Measurements from ENCODE around the gene TENM4. TPM values are rescaled to one million over a fixed set of nuclear protein-coding genes. Genes with fewer than 3 reads are reported as not detected.

The TENM4 gene
- total RNA-seq, 4 donors from 2014 or later: 31.4 to 44.5 (median 38.0) TPM

GRCh38 chr11:78655561-78655960, 785.3 kb downstream of the TENM4 start:
- 96% methylated on average over 5 of the region's 5 CpGs for WGBS
- TF ChIP-seq POLR2A (IDR thresholded peaks at IDR 0.05) (no peak), CTCF (IDR thresholded peaks at IDR 0.05) (no peak), POLR2AphosphoS5 (IDR thresholded peaks at IDR 0.05) (no peak), EP300 (IDR thresholded peaks at IDR 0.05) (no peak)
- Histone ChIP-seq H3K27ac (no peak overlapping the region), H3K9me3 (no peaks in the 10 kb centered on the region), H3K27me3 (no peaks in the 10 kb centered on the region), H3K4me3 (no peak overlapping the region), H3K4me1 (peaks cover 15% of the 10 kb centered on the region), H3K36me3 (no peaks in the 10 kb centered on the region)
- DNase-seq (ENCODE audit: low spot score in 2 of 2): no peak

GRCh38 chr11:78654866-78655265, 786.0 kb downstream of the TENM4 start:
- 90% methylated on average over 5 of the region's 5 CpGs for WGBS
- H3K27ac ChIP-seq: no peak overlapping the region
- H3K36me3 ChIP-seq: no peaks in the 10 kb centered on the region
- H3K4me3 ChIP-seq: no peak overlapping the region
- peaks cover 10% of the 10 kb centered on the region for H3K4me1 ChIP-seq
- H3K27me3 ChIP-seq: no peaks in the 10 kb centered on the region
- no peaks in the 10 kb centered on the region for H3K9me3 ChIP-seq
- TF ChIP-seq CTCF (IDR thresholded peaks at IDR 0.05): no peak
- no peak for DNase-seq (ENCODE audit: low spot score in 2 of 2)

- 85% methylated on average over 3 of the region's 3 CpGs for WGBS
- no peaks in the 10 kb centered on the region for H3K27me3 ChIP-seq
- no peaks in the 10 kb centered on the region for H3K9me3 ChIP-seq
- H3K36me3 ChIP-seq: no peaks in the 10 kb centered on the region
- no peak overlapping the region for H3K27ac ChIP-seq
- DNase-seq (ENCODE audit: low spot score in 2 of 2): no peak
- TF ChIP-seq EP300 (IDR thresholded peaks at IDR 0.05) (no peak), POLR2A (IDR thresholded peaks at IDR 0.05) (no peak), CTCF (IDR thresholded peaks at IDR 0.05) (no peak)
- peaks cover 6% of the 10 kb centered on the region for H3K4me1 ChIP-seq
- H3K4me3 ChIP-seq: no peak overlapping the region
Observed at GRCh38 chr11:78654071-78654470, 786.8 kb downstream of the TENM4 start.

- 73% methylated on average over 8 of the region's 11 CpGs for WGBS
- Histone ChIP-seq H3K36me3 (no peaks in the 10 kb centered on the region), H3K27ac (no peak overlapping the region), H3K4me3 (no peak overlapping the region), H3K9me3 (no peaks in the 10 kb centered on the region), H3K4me1 (peaks cover 7% of the 10 kb centered on the region), H3K27me3 (no peaks in the 10 kb centered on the region)
- no peak for TF ChIP-seq POLR2A (IDR thresholded peaks at IDR 0.05)
- TF ChIP-seq EP300 (IDR thresholded peaks at IDR 0.05): no peak
- TF ChIP-seq CTCF (IDR thresholded peaks at IDR 0.05): no peak
- no peak for TF ChIP-seq POLR2AphosphoS5 (IDR thresholded peaks at IDR 0.05)
- no peak for DNase-seq (ENCODE audit: low spot score in 2 of 2)
Observed at GRCh38 chr11:78653294-78653909, 787.4 kb downstream of the TENM4 start.

GRCh38 chr11:78652843-78653239, 788.0 kb downstream of the TENM4 start:
- TF ChIP-seq POLR2AphosphoS5 (IDR thresholded peaks at IDR 0.05) (no peak), CTCF (IDR thresholded peaks at IDR 0.05) (no peak), POLR2A (IDR thresholded peaks at IDR 0.05) (no peak), EP300 (IDR thresholded peaks at IDR 0.05) (no peak)
- H3K27ac ChIP-seq: no peak overlapping the region
- H3K27me3 ChIP-seq: no peaks in the 10 kb centered on the region
- H3K36me3 ChIP-seq: no peaks in the 10 kb centered on the region
- H3K9me3 ChIP-seq: no peaks in the 10 kb centered on the region
- H3K4me1 ChIP-seq: peaks cover 7% of the 10 kb centered on the region
- WGBS: 68% methylated on average over 5 of the region's 5 CpGs
- DNase-seq (ENCODE audit: low spot score in 2 of 2): no peak
- H3K4me3 ChIP-seq: no peak overlapping the region
